Activated CD8-positive, alpha-beta T cell treated with anti-CD3 and anti-CD28 coated beads for 36 hours (primary cell): ENCODE measurements around the gene TTC33. TPM values are rescaled to one million over a fixed set of nuclear protein-coding genes. Genes with fewer than 3 reads are reported as not detected.
"Not testable (repeated sequence)": the region's sequence is repeated elsewhere in the genome, so short reads cannot be mapped to it uniquely, and the experiment has no call there.

Experiments
- ATAC-seq: fragments of 200-7000 bp; cut with Tn5 transposase; one replicate; pipeline ENCODE4 v1.10.0; 2021; ENCODE audit warnings: mild to moderate bottlenecking, moderate library complexity
- CTCF ChIA-PET: fragments of 350-600 bp; sonication (Branson Sonifier 250); formaldehyde crosslinking; loops from one replicate; lab custom pipeline; 2021; ENCODE audit warnings: antibody characterized with exemption; lab: Charles Lee
- POLR2A ChIA-PET: fragments of 350-600 bp; sonication (Branson Sonifier 250); formaldehyde crosslinking; loops from one replicate; lab custom pipeline; 2021; ENCODE audit warnings: antibody characterized with exemption; lab: Charles Lee
- DNase-seq: peaks from one replicate; pipeline ENCODE4 v3.0.0-alpha.2; 2020
- H3K27ac Mint-ChIP-seq: one replicate; pipeline ENCODE4 v1.8.0; 2021; ENCODE audit warnings: mild to moderate bottlenecking, mixed read lengths
- H3K27me3 Mint-ChIP-seq: one replicate; pipeline ENCODE4 v1.8.0; 2021; ENCODE audit warnings: mixed read lengths
- H3K36me3 Mint-ChIP-seq: one replicate; pipeline ENCODE4 v1.8.0; 2021; ENCODE audit warnings: low read depth, mixed read lengths
- H3K4me1 Mint-ChIP-seq: one replicate; pipeline ENCODE4 v1.8.0; 2021; ENCODE audit warnings: low read depth, mixed read lengths
- H3K4me3 Mint-ChIP-seq: one replicate; pipeline ENCODE4 v1.8.0; 2021; ENCODE audit warnings: mild to moderate bottlenecking, moderate library complexity, mixed read lengths
- H3K9me3 Mint-ChIP-seq: one replicate; pipeline ENCODE4 v1.8.0; 2021; ENCODE audit warnings: mixed read lengths
- intact Hi-C: fragments of 100-400 bp; cut with micrococcal nuclease; formaldehyde crosslinking; loops from one replicate; pipeline ENCODE4 v1.10.0; 2022
- total RNA-seq, 2 experiments: library from RNA; stranded (reverse); gene quantifications; one replicate each; pipeline ENCODE4 v1.2.3, GENCODE V29; 2021
- TF ChIP-seq, protein P1 (sequence below): fragments of 200-600 bp; IDR thresholded peaks from one replicate; pipeline ENCODE4 v1.8.0; 2022; ENCODE audit warnings: antibody characterized with exemption, mild to moderate bottlenecking

Gene TTC33
- total RNA-seq, 2 experiments from 2014 or later: 21.4 to 21.5 TPM

DNA sequence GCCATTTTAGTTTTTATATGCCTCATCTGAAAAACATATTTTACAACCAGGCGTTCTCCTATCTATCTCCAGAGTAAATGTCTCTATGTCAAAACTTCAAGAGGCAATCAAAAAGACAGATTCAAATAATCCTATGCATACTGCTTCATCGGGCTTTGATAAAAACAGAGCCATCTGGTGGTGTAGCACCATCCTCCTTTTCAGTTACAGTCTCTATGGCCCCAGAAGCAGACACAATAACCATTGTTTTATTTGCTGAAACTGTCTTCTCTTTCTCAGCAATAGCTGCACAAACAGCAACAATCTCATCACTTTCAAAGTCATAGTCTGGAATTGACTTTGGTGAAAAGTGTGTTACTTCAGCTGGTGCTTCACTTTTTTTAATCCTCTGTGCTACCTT is 39.8 kb downstream of the TTC33 start:
- ChIA-PET CTCF (interaction anchor here (0.9 kb wide), 2 partner anchors 14 to 16 kb away, joined by 3 read pairs; no protein-coding TSS in a partner anchor), POLR2A (no interaction called here)
- Mint-ChIP-seq H3K4me3 (no peak overlapping the region), H3K4me1 (peaks cover 14% of the 10 kb centered on the region), H3K27me3 (no peaks in the 10 kb centered on the region), H3K36me3 (peaks cover 31% of the 10 kb centered on the region), H3K9me3 (no peaks in the 10 kb centered on the region), H3K27ac (no peak overlapping the region)
- TF ChIP-seq, protein P1, sequence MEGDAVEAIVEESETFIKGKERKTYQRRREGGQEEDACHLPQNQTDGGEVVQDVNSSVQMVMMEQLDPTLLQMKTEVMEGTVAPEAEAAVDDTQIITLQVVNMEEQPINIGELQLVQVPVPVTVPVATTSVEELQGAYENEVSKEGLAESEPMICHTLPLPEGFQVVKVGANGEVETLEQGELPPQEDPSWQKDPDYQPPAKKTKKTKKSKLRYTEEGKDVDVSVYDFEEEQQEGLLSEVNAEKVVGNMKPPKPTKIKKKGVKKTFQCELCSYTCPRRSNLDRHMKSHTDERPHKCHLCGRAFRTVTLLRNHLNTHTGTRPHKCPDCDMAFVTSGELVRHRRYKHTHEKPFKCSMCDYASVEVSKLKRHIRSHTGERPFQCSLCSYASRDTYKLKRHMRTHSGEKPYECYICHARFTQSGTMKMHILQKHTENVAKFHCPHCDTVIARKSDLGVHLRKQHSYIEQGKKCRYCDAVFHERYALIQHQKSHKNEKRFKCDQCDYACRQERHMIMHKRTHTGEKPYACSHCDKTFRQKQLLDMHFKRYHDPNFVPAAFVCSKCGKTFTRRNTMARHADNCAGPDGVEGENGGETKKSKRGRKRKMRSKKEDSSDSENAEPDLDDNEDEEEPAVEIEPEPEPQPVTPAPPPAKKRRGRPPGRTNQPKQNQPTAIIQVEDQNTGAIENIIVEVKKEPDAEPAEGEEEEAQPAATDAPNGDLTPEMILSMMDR: no peak
- no peak for ATAC-seq
- DNase-seq: no peak
- intact Hi-C loops: no loop called here

- Mint-ChIP-seq H3K27me3 (no peaks in the 10 kb centered on the region), H3K4me1 (peaks cover 14% of the 10 kb centered on the region), H3K27ac (no peak overlapping the region), H3K9me3 (peaks cover 4% of the 10 kb centered on the region), H3K36me3 (peaks cover 33% of the 10 kb centered on the region), H3K4me3 (no peak overlapping the region)
- intact Hi-C loops: no loop called here
- POLR2A ChIA-PET: no interaction called here
- DNase-seq: no peak
- TF ChIP-seq, protein P1: no peak
- CTCF ChIA-PET: interaction anchor here (0.6 to 3.2 kb wide), 8 partner anchors 9 to 1000 kb away, joined by 3 to 17 read pairs (median 4); no protein-coding TSS in a partner anchor
- no peak for ATAC-seq
Observed at GRCh38 chr5:40714001-40714400, 41.8 kb downstream of the TTC33 start.

- H3K27ac Mint-ChIP-seq, DNase-seq, H3K27me3 Mint-ChIP-seq, ATAC-seq, CTCF ChIA-PET, intact Hi-C loops, H3K4me3 Mint-ChIP-seq, H3K4me1 Mint-ChIP-seq: not testable (repeated sequence)
- POLR2A ChIA-PET: interaction anchor here (0.9 kb wide), 1 partner anchor 11 kb away, joined by 4 read pairs; no protein-coding TSS in a partner anchor
- Mint-ChIP-seq H3K9me3 (peaks cover 20% of the 10 kb centered on the region), H3K36me3 (peaks cover 40% of the 10 kb centered on the region)
Observed at GRCh38 chr5:40710575-40710974, 45.2 kb downstream of the TTC33 start.

DNA sequence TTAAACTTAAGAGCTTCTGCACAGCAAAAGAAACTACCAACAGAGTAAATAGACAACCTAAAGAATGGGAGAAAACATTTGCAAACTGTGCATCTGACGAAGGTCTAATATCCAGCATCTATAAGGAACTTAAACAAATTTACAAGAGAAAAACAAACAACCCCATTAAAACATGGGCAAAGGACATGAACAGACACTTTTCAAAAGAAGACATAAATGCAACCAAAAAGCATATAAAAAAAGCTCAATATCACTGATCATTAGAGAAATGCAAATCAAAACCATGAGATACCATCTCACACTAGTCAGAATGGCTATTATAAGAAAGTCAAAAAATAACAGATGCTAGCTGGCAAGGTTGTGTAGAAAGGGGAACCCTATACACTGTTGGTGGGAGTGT is 50.3 kb downstream of the TTC33 start:
- ATAC-seq, intact Hi-C loops, H3K4me1 Mint-ChIP-seq, H3K27me3 Mint-ChIP-seq, DNase-seq, H3K4me3 Mint-ChIP-seq, H3K27ac Mint-ChIP-seq: not testable (repeated sequence)
- Mint-ChIP-seq H3K36me3 (peaks cover 82% of the 10 kb centered on the region), H3K9me3 (peaks cover 64% of the 10 kb centered on the region)
- ChIA-PET POLR2A (interaction anchor here (1.1 kb wide), 1 partner anchor 14 kb away, joined by 3 read pairs; no protein-coding TSS in a partner anchor), CTCF (interaction anchor here (2.2 kb wide), 1 partner anchor 9 kb away, joined by 8 read pairs; no protein-coding TSS in a partner anchor)

- ATAC-seq, H3K27me3 Mint-ChIP-seq, POLR2A ChIA-PET, H3K27ac Mint-ChIP-seq, H3K4me1 Mint-ChIP-seq, intact Hi-C loops, H3K4me3 Mint-ChIP-seq, DNase-seq: not testable (repeated sequence)
- H3K9me3 Mint-ChIP-seq: peaks cover 52% of the 10 kb centered on the region
- H3K36me3 Mint-ChIP-seq: peaks cover 78% of the 10 kb centered on the region
- CTCF ChIA-PET: interaction anchor here (0.8 to 1.4 kb wide), 2 partner anchors 12 to 14 kb away, joined by 3 read pairs; no protein-coding TSS in a partner anchor
Observed at GRCh38 chr5:40702027-40702426, 53.7 kb downstream of the TTC33 start.

GRCh38 chr5:40700116-40700782 is 55.5 kb downstream of the TTC33 start:
- no peak overlapping the region for H3K4me3 Mint-ChIP-seq
- no peaks in the 10 kb centered on the region for H3K27me3 Mint-ChIP-seq
- DNase-seq (no peak), ATAC-seq (no peak)
- intact Hi-C loops: no loop called here
- H3K36me3 Mint-ChIP-seq: peaks cover 79% of the 10 kb centered on the region
- TF ChIP-seq, protein P1: no peak
- ChIA-PET CTCF (interaction anchor here (0.9 to 1.3 kb wide), 2 partner anchors 11 to 16 kb away, joined by 3 read pairs; no protein-coding TSS in a partner anchor), POLR2A (interaction anchor here (1.0 kb wide), 1 partner anchor 10 kb away, joined by 3 read pairs; no protein-coding TSS in a partner anchor)
- peaks cover 42% of the 10 kb centered on the region for H3K9me3 Mint-ChIP-seq
- H3K27ac Mint-ChIP-seq: no peak overlapping the region
- no peaks in the 10 kb centered on the region for H3K4me1 Mint-ChIP-seq
